Measurements from ENCODE around the gene TEF.

Gene TEF

GRCh38 chr22:41381329-41382097, at the start of gene TEF:
TSS of gene TEF (plus strand) at chr22:41381942. CDS start at chr22:41382045, 103 bp downstream.
- peak; percentile 97 for DNase-seq (ENCODE audit: low read depth)

DNA sequence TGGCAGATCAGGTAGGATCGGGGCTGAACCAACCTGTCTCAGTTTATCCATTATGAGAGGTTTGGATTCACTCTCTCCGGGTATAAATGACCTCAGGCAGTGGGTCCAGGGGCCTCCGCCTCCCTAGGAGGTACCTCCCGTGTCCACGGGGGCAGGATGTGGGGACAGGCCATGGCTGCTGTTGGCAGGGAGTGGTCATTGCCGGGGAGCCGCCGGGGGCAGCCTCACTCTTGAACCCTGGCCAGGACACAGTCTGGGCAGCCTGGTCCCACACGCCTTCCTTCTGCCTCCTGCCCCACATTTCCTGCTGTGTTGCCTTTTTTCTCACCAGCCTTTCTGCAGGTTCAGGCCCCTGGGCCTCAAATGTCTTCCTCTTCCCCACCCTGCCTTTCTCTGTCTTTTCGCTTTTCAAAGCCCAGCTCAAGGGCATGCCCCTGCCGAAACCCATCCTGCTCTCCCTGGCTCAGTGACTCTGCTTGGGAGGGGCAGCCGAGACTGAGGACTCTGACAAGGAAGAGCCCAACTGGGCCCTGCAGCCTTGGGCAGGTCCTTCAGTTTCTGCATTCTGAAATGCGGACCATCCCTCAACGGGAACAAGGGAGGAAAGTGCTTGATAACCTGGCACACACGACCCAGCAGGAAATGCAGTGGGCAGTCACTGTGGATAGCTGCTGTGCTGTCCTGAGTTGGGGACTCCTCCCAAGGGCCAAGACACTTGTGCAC, 49.4 kb upstream of the TEF start:
- no peak for DNase-seq (ENCODE audit: low read depth)

DNA sequence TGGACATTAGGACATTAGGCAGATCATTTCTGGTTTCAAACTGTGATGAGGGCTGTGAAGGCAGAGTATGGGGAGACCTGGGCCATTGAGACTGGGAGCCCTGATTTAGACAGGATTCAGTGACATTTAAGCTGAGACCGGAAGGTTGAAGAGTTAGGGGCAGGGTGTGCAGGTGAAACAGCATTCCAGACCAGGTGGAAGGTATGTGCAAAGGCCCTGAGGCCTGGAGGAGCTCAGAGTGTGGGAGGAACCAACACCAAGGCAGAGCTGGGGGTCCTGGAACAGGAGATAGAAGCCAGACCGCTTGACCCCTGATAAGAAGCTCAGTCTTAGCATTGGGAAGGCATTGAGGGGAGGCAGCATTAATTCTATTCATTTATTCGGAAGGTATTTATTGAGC, 47.9 kb upstream of the TEF start:
- no peak for DNase-seq (ENCODE audit: low read depth)

GRCh38 chr22:41334215-41334614, 47.5 kb upstream of the TEF start:
- no peak for DNase-seq (ENCODE audit: low read depth)

DNA sequence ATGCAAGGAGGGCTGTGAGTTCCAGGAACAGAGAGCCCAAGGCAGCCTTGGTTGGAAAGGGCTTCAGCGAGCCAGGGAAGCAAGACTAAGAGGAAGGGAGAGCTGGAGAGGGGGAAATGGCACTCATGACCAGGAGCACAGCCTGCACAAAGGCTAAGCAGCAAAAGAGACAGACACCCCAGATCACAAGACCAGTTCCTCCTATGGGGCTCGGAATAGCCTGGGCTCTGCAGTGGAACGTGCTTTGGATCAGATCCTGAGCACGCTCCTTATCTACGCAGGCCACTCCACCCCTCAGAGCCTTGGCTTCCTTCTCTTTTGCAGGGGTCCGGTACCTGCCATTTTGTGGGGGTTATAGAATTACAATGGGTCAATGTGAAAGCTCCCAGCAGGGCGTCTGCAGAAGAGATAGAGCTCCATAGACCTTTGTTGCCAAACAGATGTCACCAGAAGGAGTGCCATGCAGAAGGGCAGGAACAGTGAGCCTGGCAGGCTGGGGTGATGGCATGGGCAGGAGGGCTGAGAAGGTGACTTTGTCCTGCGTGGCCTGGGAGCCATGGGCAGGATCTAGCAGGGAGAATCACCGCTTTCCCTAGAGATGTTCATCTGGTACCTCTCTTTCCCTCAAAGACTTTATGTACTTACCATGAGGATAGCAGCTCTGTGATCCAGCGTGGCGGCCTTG, 46.6 kb upstream of the TEF start:
- DNase-seq (ENCODE audit: low read depth), result no peak

DNA sequence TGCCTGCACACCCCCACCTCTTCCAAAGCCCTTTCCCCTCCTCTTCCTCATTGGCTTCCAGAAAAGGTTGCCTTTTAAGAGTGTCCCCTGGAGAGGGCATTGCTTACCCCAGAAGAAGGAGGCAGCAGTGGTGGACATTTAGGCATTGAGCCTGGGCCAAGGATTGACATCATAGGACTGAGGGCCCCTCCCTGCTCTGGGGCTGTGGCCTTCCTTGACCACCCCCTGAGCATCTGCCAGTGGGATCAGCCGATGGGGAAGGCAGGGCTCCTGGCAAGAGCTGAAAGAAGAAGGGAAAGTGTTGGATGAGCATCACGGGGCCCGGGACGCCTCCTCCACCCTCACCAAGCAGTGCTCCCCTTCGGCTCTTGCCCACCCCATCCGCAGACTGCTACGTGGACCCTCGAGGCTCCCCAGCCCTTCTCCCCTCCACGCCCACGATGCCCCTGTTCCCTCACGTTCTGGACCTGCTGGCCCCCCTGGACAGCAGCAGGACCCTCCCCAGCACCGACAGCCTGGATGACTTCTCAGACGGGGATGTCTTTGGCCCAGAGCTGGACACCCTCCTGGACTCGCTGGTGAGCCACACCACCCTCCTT, 43.0 kb upstream of the TEF start:
- no peak for DNase-seq (ENCODE audit: low read depth)

GRCh38 chr22:41339823-41340222, 41.9 kb upstream of the TEF start:
- no peak for DNase-seq (ENCODE audit: low read depth)

DNA sequence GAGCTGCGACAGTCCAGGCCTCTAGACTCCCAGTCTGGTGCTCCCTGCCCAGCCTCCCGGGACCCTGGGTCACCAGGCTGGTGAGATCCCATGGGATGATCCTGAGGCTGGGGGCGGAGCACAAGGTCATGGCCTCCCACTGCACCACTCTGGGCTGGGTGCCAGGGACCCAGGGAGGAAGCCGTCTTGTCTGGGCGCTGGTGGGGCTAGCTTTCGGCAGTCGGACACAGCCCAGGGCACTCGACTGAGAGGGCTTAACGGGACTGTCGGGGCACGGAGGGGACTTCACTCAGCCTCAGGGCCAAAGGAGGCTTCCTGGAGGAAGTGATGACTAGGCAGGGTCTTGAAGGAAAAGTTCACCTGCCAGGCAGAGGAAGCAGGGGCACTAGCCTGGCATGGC, 41.4 kb upstream of the TEF start:
- no peak for DNase-seq (ENCODE audit: low read depth)

- DNase-seq (ENCODE audit: low read depth), result no peak
Measured at GRCh38 chr22:41341012-41341411, 40.7 kb upstream of the TEF start.

- no peak for DNase-seq (ENCODE audit: low read depth)
Measured at GRCh38 chr22:41341990-41342389, 39.8 kb upstream of the TEF start.

- DNase-seq (ENCODE audit: low read depth), result no peak
Measured at GRCh38 chr22:41343300-41343699, 38.4 kb upstream of the TEF start.

DNA sequence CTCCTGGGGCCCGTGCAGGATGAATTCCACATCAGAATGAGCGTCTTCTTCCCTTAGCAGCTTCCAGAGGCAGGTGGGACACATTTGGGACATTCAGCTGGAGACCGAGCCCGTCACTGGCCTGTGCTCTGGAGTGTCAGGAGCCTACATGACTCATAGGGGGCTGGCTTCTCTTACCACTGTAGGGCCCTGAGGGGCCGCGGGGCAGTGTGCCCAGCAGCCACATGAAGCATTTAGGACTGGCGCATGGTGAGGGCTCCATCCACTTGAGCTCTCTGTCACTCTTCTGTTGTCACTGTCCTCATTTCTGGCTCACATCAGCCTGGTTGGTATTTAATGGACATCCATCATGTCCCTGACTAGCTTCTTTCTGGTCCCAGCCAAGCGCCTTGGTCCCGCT, 38.0 kb upstream of the TEF start:
- DNase-seq (ENCODE audit: low read depth), result no peak

DNA sequence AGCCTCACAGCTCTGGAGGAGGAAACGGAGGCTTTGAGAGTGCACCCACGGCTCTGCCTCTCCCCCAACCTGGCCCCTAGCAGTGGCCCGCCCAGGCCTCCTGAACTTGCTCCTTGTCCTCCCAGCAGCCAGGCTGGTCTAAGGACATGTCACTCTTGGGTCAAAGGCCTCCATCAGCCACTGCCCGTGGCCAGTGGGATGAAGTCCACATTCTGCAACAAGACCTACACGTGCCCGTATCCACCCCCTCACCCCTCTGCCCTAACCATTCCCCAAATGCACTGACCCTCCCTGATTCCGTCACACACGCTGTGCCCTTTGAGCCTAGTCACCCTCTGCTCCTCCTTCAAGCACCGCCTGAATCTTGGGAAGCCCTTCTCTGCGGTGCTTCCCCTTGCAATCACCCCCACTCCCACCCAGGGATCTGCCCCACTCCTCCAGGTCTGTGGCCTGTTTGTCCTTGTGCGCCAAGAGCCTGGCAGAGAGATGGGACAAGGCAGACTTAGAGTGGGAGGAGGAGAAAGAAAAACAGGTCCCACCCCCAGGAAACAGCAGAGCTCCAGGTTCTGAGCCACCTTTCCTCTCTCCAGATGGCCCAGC, 37.5 kb upstream of the TEF start:
- no peak for DNase-seq (ENCODE audit: low read depth)

DNA sequence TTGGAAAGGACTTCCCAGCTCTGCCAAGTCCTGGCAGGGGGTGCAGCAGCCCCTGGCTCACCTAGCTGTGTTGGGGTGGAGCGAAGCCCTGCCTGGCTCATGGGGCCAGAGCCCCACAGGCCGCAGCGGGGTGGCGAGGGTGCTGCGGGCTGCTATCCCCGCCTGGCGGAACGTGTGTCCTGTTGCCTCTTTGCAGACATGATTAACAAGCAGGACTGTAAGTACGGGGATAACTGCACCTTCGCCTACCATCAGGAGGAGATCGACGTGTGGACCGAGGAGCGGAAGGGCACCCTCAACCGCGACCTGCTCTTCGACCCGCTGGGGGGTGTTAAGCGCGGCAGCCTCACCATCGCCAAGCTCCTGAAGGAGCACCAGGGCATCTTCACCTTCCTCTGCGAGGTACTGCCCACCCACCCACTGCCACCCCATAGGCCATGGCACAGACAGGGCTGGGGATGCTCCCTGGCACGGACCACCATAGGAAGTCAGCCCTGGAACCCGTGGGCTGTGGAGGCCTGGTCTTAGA, 35.9 kb upstream of the TEF start:
- DNase-seq (ENCODE audit: low read depth), result no peak

GRCh38 chr22:41347066-41347859, 34.5 kb upstream of the TEF start:
- no peak for DNase-seq (ENCODE audit: low read depth)

DNA sequence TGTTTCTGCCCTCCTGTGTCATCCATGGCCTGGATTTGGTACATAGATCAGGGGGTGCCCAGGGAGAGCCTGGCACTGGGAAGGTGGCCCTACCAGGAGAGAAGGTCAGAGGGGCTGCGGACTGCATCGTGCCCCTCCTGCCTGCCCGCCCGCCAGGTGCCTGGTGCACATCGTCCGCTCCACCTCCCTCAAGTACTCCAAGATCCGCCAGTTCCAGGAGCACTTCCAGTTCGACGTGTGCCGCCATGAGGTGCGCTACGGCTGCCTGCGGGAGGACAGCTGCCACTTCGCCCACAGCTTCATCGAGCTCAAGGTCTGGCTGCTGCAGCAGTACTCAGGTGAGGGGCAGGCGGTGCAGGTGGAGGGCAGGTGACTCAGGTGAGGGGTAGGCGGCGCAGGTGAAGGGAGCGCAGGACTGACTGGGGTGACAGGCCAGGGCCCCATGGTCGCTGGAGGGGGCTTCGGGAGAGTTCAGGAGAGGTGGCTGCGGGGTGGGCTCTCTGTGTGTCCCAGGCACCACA, 32.7 kb upstream of the TEF start:
- no peak for DNase-seq (ENCODE audit: low read depth)

DNA sequence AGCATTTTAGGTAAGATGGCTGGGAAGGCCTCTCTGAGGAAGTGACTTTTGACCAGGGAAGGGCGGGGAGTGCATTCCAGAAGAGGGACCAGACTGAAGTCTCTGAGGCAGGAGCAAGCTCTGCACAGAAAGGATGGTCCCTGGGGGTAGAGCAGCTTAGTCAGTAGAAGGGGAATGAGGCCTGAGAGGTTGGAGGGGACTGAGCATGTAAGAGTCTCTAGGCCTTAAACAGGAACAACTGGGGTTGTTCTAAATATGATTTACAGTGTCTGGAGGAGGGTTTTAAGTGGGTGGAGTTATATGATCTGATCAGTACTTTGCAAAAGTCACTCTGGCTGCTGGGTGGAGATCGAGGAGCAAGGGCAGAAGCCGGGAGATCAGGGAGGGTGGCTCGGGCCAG, 31.7 kb upstream of the TEF start:
- DNase-seq (ENCODE audit: low read depth), result no peak

DNA sequence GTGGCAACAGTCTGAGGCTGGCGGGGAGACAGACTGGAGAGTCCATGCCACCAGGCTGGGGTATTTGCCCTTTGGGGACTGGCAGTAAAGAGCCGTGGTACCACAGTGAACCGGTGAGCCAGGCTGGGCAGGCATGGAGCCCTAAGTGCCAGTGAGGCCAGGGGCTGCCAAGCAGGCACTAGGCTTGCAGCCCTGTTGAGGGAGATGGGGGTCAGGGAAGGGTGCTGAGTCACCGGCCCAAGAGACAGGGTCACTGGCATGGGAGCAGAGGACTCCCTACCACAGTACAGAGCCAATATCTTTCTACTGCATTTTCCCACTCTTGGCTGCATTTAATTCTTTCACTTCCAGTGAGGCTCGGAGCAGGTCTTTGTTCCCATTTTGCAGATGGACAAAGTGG, 30.7 kb upstream of the TEF start:
- no peak for DNase-seq (ENCODE audit: low read depth)

DNA sequence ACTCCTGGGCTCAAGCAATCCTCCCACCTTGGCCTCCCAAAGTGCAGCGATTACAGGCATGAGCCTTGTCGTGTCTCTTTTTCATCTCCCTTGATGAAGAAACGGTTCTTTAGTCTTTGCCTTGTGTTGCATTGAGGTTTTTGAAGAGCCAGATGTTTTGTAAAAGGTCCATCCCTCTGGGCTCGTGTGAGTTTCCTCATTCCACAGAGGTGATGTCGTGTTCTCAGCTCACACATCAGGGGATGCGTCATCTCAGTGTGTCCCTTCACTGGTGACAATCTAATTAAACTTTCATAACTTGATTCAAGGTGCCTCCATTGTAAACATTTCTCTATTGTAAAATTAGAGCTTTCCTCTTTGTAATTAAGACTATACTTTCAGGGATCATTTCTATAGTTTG, 29.7 kb upstream of the TEF start:
- DNase-seq (ENCODE audit: low read depth), result no peak

DNA sequence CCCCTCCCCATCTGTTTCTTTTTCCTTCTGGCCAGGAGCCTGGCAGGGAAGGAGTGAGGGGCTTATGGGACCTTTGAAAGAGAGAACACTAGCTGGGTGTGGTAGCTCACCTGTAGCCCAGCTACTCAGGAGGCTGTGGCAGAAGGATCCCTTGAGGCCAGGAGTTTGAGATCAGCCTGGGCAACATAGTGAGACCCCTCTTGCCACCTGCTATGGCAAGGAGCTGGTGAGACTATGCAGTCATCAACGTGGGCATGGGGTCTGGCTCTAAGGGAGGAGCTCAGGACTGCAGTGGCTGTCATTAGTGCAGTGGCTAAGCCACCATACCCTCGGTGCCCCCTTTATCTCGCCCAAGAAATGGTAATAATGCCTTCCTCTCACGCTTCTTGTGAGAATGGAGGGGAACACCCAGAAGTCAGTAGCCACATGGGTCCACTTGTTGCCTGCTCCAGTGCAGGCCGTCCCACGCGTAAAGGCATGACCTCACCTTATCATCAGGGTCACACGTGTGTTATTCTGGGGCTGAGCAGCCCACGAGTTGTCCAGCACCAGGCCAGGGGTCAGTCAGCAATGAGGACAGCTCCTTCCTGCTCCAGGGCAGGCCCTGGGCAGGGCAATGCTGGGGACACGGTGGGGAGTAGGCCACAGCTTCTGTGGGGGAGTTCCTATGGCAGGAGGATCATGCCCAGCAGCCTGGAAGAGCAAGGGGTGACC, 27.7 kb upstream of the TEF start:
- DNase-seq (ENCODE audit: low read depth), result no peak

Data from stromal cell of bone marrow (primary cell).